NOMO-1 treated with DMSO at 0.1 percent for 48 hours (cell line): ENCODE data around the gene SLC38A10.

Experiments
- DNase-seq: peaks from one replicate; lab custom pipeline; 2025; ENCODE audit not compliant: unreplicated experiment; lab: John Stamatoyannopoulos, UW

The SLC38A10 gene

DNA sequence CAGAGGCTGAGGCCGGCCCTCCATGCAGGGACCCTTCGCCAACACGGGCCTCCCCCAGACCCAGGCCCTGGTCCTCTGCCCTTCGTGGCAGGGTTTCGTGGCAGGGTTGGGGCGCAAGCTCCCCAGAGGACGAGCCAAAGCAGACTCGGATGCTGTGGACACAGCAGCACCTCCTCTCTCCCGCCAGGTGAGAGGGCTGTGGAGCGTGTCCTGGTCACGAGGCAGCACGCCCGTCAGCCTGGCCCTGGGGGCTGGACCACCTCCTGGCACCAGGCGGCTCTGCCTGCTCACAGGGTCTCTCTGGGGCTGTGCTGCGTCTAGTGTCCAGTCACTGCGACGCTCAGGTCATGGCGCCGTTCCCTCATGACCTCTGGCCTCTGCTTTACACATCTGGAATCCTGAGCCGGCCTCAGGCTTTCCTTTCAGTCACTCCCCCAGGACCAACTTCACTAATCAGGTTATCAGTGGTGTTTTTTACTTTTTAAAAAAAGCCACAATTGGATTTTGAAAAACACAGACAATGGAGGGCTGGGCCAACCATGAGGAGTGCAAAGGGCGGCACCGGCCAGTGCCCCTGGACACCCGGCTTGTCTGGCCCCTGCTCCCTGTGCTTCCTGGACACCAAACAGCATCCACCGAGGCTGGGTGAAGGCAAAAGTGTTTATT lies 50.6 kb downstream of the SLC38A10 start:
- no peak for DNase-seq

DNA sequence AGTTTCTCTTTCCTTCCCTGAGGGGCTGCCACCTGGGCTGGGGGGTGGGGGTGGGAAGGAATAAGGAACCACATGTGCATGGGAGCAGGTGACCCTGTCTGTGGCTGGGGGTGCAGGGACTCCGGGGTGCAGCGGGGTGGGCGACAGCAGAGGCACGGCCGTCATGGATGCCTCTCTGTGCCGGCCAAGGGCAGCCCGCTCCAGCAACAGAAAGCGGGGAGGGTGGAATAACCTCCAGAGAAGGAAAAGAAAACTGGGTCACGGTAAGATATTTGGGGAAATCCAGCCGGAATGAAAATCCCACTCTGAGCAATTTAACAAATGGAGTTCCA lies 51.8 kb downstream of the SLC38A10 start:
- no peak for DNase-seq

DNA sequence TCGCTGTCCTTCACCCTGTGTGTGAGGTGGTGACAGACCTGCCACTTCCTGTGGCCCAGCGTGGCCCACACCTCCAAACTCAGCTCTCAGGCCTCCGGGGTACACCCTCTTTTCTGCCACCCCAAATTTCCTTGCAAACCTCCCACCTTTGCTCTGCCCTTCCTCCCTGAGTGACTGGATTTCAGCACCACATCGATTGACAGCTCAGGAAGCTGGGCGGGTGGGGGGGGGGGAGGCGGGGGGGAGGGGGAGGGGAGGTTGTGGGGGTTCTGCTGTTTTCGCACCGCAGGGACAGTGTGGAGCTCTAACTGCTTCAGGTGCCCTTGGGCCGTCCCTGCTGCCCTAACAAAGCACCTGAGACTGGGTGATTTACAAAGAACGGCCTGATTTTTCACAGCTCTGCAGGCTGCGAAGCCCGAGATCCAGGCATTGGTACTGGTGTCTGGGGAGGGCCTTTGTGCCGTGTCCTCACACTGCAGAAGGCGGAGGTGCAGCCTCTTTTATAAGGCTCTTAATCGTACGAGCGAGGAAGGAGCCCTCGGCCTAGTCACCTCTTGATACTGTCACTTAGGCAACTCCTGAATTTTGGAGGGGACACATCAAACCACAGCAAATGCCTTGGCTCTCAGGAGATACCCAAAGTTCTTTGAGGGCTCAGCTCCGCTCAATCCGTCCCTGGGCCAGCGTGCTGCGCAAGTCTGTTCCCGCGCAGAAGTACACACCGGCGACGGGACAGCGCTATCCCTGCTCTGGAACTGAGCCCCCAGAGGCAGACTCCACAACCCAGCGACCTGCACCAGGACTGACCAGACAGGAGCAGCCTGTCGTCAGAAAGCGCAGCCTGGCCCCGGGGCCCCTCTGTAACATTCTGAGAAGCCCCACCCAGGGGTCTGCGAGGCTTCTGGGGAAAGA lies 52.4 kb downstream of the SLC38A10 start:
- DNase-seq: no peak

DNA sequence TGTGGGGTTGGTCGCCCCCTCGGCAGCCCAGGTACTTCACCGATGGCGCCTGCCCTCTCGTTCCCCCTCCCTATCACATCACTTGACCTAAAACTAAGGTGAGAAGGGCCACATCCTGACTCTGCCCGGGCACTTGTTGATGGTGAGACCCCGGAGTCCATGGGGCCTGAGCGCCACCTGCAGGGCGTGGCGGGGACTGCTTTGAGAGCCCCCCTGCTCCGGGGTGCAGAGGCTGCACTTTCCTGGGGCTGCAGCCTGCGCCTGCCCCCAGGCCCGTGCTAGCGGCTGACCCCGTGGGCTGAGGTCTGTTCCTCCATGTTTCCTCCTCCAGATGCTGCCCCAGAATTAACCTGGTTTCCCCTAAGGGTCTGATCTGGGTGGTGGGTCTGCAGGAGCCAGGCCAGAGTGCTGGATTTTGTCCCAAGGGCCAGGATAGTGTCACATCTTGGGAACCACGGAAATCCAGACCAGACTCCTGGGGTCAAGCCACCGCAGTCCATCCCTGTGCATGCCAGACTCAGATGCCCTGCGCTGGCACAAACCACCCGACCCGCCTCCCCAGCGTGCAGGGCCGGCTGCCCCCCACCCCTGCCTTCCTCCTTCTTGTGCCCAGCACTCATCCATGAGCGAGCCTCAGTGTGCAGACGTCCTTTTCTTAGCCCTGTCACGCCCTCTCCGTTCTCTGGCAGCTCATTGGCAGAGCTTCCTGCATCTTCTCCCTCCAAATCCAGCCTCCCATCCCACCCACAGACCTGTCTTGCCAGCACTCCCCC lies 53.3 kb downstream of the SLC38A10 start:
- peak; percentile 53 for DNase-seq

DNA sequence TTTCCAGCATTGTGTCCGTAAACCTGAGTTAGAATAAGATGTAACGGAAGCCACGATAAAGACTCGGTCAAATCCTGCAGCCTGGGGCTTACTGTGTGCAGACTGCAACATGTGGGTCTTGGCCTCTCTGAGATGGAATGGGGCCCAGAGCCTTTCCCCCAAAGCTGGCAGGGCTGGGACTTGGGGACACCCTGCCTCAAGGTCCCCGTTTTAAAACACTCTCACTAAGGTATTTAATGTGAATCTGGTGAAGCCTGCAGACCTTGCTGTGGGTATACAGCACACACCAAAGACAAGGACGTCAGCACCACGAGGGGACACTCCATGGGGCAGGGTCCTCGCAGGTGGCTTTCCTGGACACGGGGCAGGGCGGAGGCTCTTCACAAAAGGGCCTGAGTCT lies 53.9 kb downstream of the SLC38A10 start:
- no peak for DNase-seq

DNA sequence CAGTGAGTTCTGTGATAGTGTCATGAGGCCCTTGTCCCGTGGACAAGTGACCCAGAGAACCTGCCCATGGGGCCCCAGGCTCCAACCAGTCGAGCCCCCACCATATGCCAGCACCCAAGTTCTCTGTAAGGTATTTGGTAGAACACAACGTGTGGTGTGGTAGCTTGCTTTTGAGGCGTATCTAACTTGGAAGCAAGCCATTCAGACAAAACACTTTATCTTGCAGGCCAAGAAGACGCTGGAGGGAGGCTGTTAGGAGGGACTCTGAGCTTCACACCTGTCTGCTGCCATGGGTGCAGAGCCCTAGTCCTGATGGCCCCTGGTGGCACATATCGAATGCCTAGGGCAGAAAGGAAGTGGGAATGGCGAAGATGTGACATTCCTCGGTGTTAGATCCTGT lies 54.3 kb downstream of the SLC38A10 start:
- DNase-seq: no peak

DNA sequence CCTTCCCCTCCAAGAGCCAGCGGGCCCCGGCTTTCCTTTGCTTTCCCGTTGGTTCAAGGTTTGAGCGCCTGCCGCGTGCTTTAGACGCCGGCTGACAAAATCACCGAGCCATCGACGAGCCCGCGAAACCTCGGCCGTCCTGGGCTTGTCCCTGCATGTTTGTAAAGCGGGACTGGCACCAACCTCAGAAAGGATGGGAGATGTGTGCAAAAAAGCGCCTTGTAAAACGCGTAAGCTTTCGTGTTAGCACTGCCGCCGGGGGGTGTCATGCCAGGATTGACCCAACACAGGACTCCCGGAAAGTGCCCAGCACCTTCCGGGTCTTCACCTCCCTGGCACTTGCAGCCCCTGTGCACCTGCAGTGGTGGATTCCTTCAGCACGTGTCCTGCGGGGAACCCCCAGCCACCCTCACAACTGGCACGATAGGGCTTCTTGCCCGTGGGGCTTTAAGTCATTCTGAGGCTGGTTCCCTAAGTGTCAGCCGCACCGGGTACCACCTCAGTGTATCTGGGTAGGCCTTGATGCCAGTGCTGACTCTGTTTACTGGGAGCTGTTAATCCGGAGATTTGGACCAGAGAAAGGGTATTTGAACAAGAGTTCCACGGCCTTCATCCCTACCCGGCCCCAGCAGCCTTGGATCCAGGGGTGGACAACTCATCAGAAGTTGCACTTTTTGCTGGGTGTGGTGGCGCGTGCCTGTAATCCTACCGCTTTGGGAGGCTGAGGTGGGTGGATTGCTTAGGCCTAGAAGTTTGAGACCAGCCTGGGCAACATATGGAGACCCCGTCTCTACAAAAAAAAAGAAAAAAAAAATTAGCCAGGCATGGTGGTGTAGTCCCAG lies 55.2 kb downstream of the SLC38A10 start:
- DNase-seq: peak; percentile 16

DNA sequence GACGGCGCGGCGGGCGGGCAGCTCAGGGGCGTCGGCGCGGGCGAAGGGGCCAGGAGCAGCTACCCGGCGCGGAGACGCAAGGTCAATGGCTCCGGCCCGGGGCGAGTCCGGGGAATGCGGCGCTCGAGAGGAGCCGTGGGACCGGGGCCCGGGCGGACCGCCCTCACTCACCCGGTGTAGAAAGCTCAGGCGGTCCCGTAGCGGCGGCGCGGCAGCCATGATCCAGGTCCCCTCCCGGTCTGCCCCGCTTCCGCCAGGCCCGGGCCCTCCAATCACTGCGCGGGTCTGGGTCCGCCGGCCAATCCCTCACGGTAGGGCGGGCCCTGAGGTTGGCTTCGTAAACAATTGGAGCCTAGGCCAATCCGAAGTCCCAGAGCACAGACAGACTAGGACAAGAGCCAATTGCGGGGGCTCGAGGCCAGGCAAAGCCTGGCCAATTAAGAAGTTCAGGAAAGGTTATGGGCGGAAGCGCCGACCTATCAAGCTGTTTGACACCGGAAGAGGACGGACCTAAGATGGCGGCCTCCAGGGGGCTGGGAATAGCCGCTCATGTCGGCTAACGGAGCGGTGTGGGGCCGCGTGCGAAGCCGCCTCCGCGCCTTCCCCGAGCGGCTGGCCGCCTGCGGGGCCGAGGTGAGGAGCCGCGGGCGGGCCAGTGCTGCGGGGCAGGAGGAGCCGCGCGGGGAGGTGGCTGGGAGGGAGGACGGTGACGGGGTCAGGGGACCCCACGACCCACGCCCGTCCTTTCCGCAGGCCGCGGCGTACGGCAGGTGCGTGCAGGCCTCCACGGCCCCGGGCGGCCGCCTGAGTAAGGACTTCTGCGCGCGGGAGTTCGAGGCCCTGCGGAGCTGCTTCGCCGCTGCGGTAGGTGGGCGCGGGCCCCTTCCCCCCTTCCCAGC lies 56.0 kb downstream of the SLC38A10 start, which contains the start of the genes NDUFAF8 and TEPSIN:
TSS of gene NDUFAF8 (plus strand) at position 504 of the 899 bp plus-strand sequence. CDS start at position 550, 46 bp downstream.
TSS of gene TEPSIN (minus strand) at position 241 of the 899 bp plus-strand sequence. CDS start at position 219, 22 bp downstream.
- DNase-seq: peak; percentile 100

DNA sequence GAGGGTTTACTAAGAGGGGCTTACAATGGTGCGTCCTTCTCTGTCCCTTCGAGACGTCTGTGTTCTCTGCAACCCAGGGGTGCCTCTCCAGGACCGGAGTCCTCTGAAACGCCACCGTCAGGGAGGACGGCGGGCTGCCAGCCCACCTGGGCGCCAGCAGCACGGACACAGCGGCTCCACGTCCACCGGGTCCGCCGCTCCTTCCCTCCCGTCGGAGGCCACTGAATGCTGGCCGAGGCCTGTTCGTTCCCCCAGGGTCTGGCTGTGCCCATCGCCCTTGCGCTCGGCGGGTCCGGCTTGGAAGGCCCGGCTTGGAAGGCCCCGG lies 56.7 kb downstream of the SLC38A10 start:
- DNase-seq: no peak

DNA sequence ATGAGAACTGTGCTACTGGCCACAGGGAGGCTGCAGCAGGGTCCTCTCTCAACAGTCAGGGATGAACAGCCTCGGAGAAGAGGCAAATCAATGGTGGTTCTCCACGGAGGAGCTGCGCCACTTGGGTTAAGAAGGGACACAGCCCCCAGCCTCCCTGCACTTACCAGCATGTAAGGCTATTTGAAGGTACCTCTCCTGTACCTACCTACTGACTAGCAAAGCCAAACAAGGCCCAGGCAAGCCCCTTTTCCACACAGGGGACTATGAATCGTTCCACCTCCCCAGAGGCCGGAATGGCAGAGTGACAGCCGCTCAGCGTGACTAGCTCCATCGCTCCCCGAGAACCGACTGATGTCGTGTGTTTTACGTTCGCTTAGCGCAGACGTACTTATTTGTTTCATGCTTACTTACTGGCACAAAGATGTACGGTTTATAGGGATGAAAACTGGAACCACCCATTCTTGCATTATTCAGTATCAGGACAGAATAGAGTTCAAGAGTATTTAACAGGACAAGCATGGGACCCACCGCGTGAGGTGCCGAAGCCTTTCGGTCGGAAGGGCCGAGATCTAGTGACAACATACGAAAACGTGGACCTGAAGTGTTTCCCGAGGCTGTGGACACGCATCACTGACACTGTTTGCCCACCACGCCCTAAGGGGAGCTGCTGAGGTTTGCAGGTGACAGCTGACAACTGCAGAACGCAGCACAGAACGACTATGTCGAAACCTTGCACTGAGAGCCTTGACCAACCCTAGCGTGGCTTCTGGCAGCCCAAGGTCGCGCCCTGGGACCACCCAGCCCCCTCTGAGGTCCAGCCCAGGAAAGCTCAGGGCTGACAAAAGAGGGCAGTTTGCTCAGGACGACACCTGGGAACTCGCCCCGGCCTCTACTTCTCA lies 57.3 kb downstream of the SLC38A10 start:
- DNase-seq: no peak

DNA sequence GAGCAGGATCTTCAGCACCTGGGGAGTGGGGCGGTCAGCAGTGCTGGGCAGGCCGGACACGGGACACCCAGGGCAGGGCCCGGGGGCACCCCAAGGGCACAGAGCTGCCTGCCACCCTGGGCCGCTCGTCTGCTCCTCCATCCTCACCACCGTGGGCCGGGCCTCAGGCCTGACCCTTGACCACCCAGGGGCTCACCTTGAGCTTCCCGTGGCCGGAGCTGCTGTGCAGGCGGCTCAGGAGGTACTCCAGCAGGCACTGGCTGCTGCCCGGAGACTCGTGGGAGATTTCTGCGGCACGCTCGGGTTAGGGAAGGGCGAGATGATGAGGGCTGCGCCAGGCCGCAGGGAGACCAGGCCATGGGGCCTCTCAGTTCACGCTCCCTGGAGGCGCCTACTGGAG lies 58.3 kb downstream of the SLC38A10 start:
- DNase-seq: no peak

DNA sequence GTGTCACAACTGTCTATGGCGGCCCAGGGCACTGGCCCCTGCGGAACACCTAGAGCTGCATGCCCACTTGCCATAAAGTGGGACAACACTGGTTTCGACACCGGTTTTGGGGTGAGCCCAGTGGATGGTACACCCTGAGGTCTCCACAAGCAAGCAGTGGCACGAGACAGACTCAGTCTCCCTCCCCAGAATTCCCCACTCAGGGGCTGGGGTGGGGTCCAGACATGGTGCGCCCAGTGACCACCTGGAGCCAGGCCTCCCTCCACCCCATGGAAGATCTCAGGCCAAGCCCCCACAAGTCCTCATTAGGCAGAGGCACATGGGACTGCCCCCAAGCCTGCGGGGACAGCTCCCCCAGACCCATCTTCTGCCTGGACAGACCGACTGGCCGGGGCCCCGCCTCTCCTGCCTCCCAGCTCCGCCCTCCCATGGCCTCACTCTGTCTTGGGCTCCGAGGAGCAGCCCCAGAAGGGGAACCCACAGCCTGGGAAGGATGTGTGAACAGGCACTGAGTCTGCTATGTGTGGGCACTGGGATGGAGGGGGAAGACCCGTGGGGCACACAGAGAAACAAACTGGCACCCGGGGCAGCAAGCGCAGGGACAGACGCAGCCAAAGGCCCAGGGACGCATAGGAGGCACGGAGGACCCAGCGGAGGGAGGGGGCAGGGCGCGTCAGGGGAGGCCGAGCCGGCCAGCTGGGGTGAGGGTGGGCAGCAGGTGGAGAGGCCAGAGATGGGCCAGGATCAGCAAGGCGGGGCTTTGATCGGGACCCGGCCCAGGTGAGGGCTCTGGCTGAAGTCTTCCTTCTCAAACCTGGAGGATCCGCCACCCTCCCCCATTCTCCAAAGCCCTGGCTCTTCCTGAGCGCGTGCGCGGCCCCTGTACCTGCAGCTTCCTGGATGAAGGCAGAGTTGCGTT lies 59.0 kb downstream of the SLC38A10 start:
- DNase-seq: no peak

DNA sequence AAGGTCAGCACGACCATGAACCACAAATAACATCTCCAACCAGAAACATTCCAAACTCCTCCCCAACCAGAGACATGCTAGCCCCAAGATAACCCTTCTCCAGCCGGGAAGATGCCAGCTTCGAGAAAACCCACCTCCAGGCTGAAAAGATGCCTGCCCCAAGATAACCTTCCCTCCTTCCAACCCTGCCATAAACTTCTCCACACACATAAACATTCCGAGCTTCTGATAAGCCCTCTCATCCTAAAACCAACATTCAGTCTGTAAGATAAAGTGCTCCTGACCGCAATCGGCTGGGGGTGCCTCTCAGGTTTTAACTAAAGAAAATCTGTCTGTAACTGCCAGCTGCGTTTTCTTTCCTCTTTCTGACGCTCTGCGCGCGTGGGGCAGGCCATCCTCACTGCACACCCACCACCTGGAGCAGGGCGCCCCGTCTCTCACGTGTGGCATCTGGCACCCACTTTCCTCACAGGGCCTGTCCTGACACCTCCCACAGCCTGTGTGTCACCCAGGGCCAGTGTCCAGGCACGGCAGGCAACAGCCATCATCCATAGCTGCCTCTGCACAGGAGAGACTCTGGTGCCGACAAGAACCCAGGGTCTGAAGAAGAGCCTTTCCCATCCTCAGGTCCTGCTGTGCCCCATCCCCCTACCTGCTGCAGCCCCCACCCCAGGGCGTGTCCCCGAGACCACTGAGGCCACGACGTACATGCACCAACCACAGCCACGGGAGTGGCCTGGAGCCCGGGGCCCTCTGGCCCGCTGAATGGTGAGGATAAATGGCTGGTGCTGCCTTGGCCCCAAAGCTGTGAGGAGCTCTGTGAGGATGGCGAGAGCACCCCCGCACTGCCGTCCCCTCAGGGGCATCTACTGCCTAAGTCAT lies 59.9 kb downstream of the SLC38A10 start:
- no peak for DNase-seq

DNA sequence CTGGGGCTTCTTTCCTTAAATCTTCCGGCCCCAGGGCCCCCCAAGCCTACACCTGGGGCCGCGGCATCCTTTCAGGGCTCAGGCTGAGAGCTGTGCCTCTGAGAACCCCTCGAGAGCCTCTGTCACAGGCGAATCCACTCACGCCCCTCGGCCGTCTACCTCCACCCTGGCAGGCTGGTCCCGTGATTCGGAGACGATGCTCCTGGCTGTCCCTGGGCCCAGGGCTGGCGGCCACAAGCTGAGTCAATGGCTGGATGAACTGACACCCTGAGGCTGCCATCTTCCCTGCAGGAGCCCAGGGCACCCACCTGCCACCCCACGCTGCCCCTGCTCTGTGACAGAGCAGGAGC lies 60.6 kb downstream of the SLC38A10 start:
- no peak for DNase-seq

DNA sequence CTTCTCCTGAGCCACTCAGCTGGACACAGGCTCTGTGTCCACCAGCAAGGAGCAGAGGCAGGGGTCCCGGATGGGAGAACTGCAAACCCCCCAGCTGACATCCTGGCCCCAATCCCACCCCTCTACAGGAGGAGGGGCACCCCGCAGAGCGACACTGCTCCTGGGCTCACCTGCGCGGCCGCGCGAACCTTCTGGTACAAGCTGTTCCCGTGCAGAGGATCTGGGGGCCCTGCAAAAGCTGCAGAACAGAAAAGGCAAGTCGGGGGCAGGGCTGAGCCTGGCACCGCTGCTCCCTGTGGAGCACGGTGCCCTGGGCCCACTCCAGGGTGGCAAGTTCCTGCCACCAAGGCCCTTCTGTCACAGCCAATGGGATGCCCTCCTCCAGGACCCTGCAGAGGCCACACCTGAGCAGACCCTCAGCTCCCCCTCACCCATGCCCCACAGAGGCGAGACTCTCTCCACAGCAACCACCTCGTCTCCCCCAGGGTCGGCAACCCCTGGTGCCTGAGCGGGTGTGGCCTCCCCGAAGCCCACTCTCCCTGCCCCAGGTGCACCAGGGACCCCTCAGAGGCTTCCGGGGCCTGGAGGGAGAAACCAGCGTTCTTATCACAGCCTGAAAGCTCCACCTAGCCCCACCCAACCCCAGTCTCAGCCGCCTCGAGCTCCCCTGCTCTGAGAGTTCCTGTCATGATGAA lies 61.1 kb downstream of the SLC38A10 start:
- no peak for DNase-seq

DNA sequence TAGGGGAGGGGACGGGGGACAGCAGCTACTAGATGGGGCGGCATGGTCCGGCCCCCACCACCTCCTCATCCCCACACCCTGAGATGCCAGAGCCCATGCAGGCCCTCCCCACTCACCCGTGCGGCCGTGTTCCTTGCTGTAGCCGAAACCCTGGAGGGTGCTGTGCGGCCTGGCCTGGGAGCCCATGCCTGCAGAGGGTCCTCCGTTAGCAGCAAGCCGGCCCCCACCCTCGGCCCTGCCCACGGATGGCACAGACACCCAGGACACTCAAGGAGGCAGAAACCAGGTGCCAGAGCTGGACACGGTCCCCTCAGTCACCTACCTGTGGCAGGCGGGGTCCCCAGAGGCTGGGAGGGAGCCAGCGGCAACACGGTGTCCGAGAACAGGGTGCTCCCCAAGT lies 61.8 kb downstream of the SLC38A10 start:
- DNase-seq: no peak
